ENCODE data around the gene ACTR8.

DNA sequence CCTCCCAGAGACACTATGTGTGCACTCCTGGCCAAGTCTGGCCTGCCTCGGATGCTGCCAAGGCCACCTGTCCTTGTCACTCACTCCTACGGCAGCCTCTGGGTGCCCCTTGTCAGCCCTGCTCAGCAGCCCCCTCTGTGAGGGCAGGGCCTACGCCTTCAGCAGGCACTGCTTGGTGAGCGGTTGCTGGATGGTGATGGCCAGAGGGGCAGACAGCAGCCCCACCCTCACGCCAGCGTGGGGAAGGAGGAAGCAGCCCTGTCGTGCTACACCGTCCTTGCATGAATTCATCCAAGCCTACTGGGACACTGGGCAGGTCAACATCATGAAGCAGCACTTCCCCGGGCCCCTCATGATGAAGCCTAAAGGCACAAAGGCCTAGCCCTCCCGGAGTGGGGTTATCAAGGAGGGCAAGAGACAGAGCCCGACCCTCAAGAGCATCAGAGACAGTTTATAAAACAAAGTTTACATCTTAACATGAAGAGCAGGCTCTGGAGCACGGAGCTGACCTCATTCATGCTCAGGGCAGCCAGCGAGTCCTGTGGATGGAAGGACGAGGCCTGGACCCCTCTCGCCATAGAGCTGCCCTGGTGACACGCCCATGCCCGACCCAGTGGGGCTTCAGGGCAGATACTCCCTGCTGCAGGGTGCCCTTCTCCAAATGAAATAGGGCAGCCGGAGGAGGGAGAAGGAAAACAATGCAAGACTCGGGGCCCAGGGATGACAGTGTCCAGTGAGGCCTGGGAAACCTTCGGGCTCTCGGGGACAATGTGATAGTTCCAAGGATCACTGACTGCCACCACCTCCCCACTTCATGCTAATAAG is 61.0 kb downstream of the ACTR8 start:
- TF ChIP-seq POLR2AphosphoS5 (IDR thresholded peaks at IDR 0.05) (no peak), MXI1 (conservative IDR thresholded peaks at IDR 0.05; ENCODE audit: poor library complexity, severe bottlenecking) (no peak), EP300 (conservative IDR thresholded peaks at IDR 0.05; ENCODE audit: poor library complexity, severe bottlenecking) (no peak), SMC3 (conservative IDR thresholded peaks at IDR 0.05; ENCODE audit: poor library complexity) (no peak), EZH2 (IDR thresholded peaks at IDR 0.05; ENCODE audit: borderline replicate concordance, insufficient read depth, low read length, poor library complexity, severe bottlenecking) (no peak), TAF1 (IDR thresholded peaks at IDR 0.05; ENCODE audit: low read depth) (no peak)
- TF ChIP-seq, protein P1, sequence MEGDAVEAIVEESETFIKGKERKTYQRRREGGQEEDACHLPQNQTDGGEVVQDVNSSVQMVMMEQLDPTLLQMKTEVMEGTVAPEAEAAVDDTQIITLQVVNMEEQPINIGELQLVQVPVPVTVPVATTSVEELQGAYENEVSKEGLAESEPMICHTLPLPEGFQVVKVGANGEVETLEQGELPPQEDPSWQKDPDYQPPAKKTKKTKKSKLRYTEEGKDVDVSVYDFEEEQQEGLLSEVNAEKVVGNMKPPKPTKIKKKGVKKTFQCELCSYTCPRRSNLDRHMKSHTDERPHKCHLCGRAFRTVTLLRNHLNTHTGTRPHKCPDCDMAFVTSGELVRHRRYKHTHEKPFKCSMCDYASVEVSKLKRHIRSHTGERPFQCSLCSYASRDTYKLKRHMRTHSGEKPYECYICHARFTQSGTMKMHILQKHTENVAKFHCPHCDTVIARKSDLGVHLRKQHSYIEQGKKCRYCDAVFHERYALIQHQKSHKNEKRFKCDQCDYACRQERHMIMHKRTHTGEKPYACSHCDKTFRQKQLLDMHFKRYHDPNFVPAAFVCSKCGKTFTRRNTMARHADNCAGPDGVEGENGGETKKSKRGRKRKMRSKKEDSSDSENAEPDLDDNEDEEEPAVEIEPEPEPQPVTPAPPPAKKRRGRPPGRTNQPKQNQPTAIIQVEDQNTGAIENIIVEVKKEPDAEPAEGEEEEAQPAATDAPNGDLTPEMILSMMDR (IDR thresholded peaks at IDR 0.05; ENCODE audit: poor library complexity, severe bottlenecking) = no peak
- TF ChIP-seq, protein P2, sequence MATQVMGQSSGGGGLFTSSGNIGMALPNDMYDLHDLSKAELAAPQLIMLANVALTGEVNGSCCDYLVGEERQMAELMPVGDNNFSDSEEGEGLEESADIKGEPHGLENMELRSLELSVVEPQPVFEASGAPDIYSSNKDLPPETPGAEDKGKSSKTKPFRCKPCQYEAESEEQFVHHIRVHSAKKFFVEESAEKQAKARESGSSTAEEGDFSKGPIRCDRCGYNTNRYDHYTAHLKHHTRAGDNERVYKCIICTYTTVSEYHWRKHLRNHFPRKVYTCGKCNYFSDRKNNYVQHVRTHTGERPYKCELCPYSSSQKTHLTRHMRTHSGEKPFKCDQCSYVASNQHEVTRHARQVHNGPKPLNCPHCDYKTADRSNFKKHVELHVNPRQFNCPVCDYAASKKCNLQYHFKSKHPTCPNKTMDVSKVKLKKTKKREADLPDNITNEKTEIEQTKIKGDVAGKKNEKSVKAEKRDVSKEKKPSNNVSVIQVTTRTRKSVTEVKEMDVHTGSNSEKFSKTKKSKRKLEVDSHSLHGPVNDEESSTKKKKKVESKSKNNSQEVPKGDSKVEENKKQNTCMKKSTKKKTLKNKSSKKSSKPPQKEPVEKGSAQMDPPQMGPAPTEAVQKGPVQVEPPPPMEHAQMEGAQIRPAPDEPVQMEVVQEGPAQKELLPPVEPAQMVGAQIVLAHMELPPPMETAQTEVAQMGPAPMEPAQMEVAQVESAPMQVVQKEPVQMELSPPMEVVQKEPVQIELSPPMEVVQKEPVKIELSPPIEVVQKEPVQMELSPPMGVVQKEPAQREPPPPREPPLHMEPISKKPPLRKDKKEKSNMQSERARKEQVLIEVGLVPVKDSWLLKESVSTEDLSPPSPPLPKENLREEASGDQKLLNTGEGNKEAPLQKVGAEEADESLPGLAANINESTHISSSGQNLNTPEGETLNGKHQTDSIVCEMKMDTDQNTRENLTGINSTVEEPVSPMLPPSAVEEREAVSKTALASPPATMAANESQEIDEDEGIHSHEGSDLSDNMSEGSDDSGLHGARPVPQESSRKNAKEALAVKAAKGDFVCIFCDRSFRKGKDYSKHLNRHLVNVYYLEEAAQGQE (IDR thresholded peaks at IDR 0.05; ENCODE audit: borderline replicate concordance) = no peak

Measured in neural cell (in vitro differentiated cells).